Astrocyte (in vitro differentiated cells and primary cell): ENCODE measurements around the gene SPDYE6. TPM values are rescaled to one million over a fixed set of nuclear protein-coding genes. Genes with fewer than 3 reads are reported as not detected.
A peak's percentile ranks its signal among the peaks of the same experiment; 100 is the strongest.

ENCODE experiments used
- DNase-seq: peaks from one replicate; pipeline ENCODE4 v3.0.0-alpha.2; 2010; ENCODE audit warnings: low read depth
- FAIRE-seq: peaks from 2 replicates; lab custom pipeline; 2011; peaks lifted over from hg19 to GRCh38; lab: Jason Lieb, UNC
- H2AFZ ChIP-seq: 2 replicates; pipeline ENCODE4 v1.6.0; 2012; ENCODE audit warnings: low read depth, low read length, inconsistent platforms
- H3K27ac ChIP-seq: 2 replicates; pipeline ENCODE4 v1.5.1; 2011; ENCODE audit warnings: low read depth, low read length, inconsistent platforms
- H3K27me3 ChIP-seq: 2 replicates; pipeline ENCODE4 v1.6.0; 2011; ENCODE audit warnings: low read length, inconsistent platforms; ENCODE audit not compliant: insufficient read depth
- H3K36me3 ChIP-seq: 2 replicates; pipeline ENCODE4 v1.5.1; 2011; ENCODE audit warnings: low read length, inconsistent platforms; ENCODE audit not compliant: insufficient read depth
- H3K4me1 ChIP-seq: 2 replicates; pipeline ENCODE4 v1.5.1; 2011; ENCODE audit warnings: low read length, inconsistent platforms; ENCODE audit not compliant: insufficient read depth
- H3K4me2 ChIP-seq: 2 replicates; pipeline ENCODE4 v1.6.0; 2012; ENCODE audit warnings: low read length, inconsistent platforms
- H3K4me3 ChIP-seq: 2 replicates; pipeline ENCODE4 v1.5.1; 2011; ENCODE audit warnings: low read depth, mild to moderate bottlenecking, low read length, inconsistent platforms; ENCODE audit not compliant: insufficient read depth
- H3K79me2 ChIP-seq: 2 replicates; pipeline ENCODE4 v1.6.0; 2012; ENCODE audit warnings: mild to moderate bottlenecking, low read length, inconsistent platforms; ENCODE audit not compliant: insufficient read depth
- H3K9ac ChIP-seq: 2 replicates; pipeline ENCODE4 v1.6.0; 2012; ENCODE audit warnings: mild to moderate bottlenecking, low read length, inconsistent platforms
- H3K9me3 ChIP-seq: 2 replicates; pipeline ENCODE4 v1.5.1; 2012; ENCODE audit warnings: low read depth, mild to moderate bottlenecking, low read length, inconsistent platforms; ENCODE audit not compliant: insufficient read depth
- H4K20me1 ChIP-seq: 2 replicates; pipeline ENCODE4 v1.6.0; 2012; ENCODE audit warnings: low read length, inconsistent platforms; ENCODE audit not compliant: insufficient read depth
- H3K27ac Mint-ChIP-seq: one replicate; pipeline ENCODE4 v1.8.0; 2021; ENCODE audit warnings: mild to moderate bottlenecking, mixed read lengths; ENCODE audit not compliant: unreplicated experiment
- H3K27me3 Mint-ChIP-seq: one replicate; pipeline ENCODE4 v1.8.0; 2021; ENCODE audit warnings: low read depth, mixed read lengths; ENCODE audit not compliant: unreplicated experiment
- H3K36me3 Mint-ChIP-seq: one replicate; pipeline ENCODE4 v1.8.0; 2021; ENCODE audit warnings: low read depth, mixed read lengths; ENCODE audit not compliant: unreplicated experiment
- H3K4me1 Mint-ChIP-seq: one replicate; pipeline ENCODE4 v1.8.0; 2021; ENCODE audit warnings: low read depth, mixed read lengths; ENCODE audit not compliant: unreplicated experiment
- H3K4me3 Mint-ChIP-seq: one replicate; pipeline ENCODE4 v1.8.0; 2021; ENCODE audit warnings: mild to moderate bottlenecking, moderate library complexity, mixed read lengths; ENCODE audit not compliant: unreplicated experiment
- H3K9me3 Mint-ChIP-seq: one replicate; pipeline ENCODE4 v1.8.0; 2021; ENCODE audit warnings: mild to moderate bottlenecking, mixed read lengths; ENCODE audit not compliant: unreplicated experiment
- EZH2 ChIP-seq: IDR thresholded peaks from 2 replicates; pipeline ENCODE4 v1.6.1; 2012; ENCODE audit warnings: mild to moderate bottlenecking, low read length, inconsistent platforms; ENCODE audit not compliant: insufficient read depth
- total RNA-seq: library from RNA; stranded (reverse); gene quantifications from 2 replicates; pipeline ENCODE4 v1.2.1, GENCODE V29; 2021
- TF ChIP-seq, protein P1 (sequence below): IDR thresholded peaks from 2 replicates; pipeline ENCODE4 v1.5.1; 2011; ENCODE audit warnings: low read depth, mild to moderate bottlenecking, inconsistent platforms, low read length, moderate library complexity; ENCODE audit not compliant: insufficient read depth

SPDYE6 gene
- total RNA-seq, 1 donor from 2014 or later: not detected

DNA sequence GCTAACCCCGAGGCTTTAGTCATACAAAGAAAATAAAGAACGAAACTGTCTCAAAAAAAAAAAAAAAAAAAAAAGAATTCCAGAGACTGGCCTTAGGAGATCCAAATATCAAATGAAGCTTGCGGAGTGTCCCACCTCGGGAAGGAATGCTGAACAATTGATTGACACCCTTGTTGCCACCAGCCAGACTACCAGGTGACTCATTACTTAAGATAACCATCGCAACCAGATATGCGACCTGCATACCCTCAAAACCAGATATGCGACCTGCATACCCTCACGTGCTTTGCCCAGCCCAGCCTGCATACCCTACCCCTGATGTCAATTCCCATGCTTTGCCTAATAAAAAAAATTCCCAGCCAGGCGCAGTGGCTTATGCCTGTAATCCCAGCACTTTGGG, 37.2 kb upstream of the SPDYE6 start:
- H3K9ac ChIP-seq: peak overlapping the region; percentile 33
- H3K27me3 ChIP-seq: no peaks in the 10 kb centered on the region
- H3K36me3 Mint-ChIP-seq: peaks cover 7% of the 10 kb centered on the region
- H4K20me1 ChIP-seq: peaks cover 13% of the 10 kb centered on the region
- H3K4me2 ChIP-seq: peak overlapping the region; percentile 3
- H3K4me3 Mint-ChIP-seq: no peak overlapping the region
- H3K27ac Mint-ChIP-seq: peak overlapping the region; percentile 87
- TF ChIP-seq, protein P1, sequence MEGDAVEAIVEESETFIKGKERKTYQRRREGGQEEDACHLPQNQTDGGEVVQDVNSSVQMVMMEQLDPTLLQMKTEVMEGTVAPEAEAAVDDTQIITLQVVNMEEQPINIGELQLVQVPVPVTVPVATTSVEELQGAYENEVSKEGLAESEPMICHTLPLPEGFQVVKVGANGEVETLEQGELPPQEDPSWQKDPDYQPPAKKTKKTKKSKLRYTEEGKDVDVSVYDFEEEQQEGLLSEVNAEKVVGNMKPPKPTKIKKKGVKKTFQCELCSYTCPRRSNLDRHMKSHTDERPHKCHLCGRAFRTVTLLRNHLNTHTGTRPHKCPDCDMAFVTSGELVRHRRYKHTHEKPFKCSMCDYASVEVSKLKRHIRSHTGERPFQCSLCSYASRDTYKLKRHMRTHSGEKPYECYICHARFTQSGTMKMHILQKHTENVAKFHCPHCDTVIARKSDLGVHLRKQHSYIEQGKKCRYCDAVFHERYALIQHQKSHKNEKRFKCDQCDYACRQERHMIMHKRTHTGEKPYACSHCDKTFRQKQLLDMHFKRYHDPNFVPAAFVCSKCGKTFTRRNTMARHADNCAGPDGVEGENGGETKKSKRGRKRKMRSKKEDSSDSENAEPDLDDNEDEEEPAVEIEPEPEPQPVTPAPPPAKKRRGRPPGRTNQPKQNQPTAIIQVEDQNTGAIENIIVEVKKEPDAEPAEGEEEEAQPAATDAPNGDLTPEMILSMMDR: no peak
- no peak for TF ChIP-seq EZH2
- H2AFZ ChIP-seq: no peak overlapping the region
- H3K27ac ChIP-seq: peak overlapping the region; percentile 56
- peaks cover 19% of the 10 kb centered on the region for H3K4me1 ChIP-seq
- no peaks in the 10 kb centered on the region for H3K27me3 Mint-ChIP-seq
- no peaks in the 10 kb centered on the region for H3K9me3 Mint-ChIP-seq
- DNase-seq: peak; percentile 59
- FAIRE-seq: no peak
- no peak overlapping the region for H3K4me3 ChIP-seq
- peaks cover 8% of the 10 kb centered on the region for H3K36me3 ChIP-seq
- H3K9me3 ChIP-seq: no peaks in the 10 kb centered on the region
- H3K79me2 ChIP-seq: peaks cover 16% of the 10 kb centered on the region
- H3K4me1 Mint-ChIP-seq: peaks cover 18% of the 10 kb centered on the region

DNA sequence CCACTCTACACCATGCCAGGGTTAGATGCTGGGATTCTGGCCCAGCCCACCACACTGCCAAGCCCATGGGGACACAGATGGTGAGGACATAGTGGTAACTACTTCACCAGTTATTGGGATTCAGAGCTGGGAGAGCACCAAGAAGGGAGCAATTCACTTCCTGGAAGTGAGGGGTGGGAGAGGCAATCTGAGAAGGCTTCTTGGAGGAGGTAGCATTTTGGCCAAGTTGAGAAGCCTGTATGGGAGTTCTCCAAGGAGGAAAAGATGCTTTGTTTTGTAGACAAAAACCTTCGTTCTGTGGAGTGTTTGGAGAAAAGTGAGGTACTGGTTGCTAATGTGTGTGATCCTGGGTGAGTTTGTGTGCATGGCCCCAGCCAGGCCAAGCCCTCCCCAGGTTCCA, 36.1 kb upstream of the SPDYE6 start:
- H3K27me3 Mint-ChIP-seq: no peaks in the 10 kb centered on the region
- Histone ChIP-seq H3K4me3 (no peak overlapping the region), H4K20me1 (peaks cover 13% of the 10 kb centered on the region), H3K79me2 (peaks cover 7% of the 10 kb centered on the region), H3K4me2 (no peak overlapping the region), H3K27me3 (no peaks in the 10 kb centered on the region), H3K36me3 (peaks cover 8% of the 10 kb centered on the region), H3K4me1 (peaks cover 18% of the 10 kb centered on the region), H2AFZ (no peak overlapping the region), H3K9ac (no peak overlapping the region), H3K9me3 (no peaks in the 10 kb centered on the region), H3K27ac (no peak overlapping the region)
- FAIRE-seq (no peak), DNase-seq (no peak)
- H3K4me3 Mint-ChIP-seq: no peak overlapping the region
- H3K4me1 Mint-ChIP-seq: peaks cover 16% of the 10 kb centered on the region
- H3K36me3 Mint-ChIP-seq: peaks cover 7% of the 10 kb centered on the region
- no peak overlapping the region for H3K27ac Mint-ChIP-seq
- TF ChIP-seq, protein P1: no peak
- TF ChIP-seq EZH2: no peak
- no peaks in the 10 kb centered on the region for H3K9me3 Mint-ChIP-seq

DNA sequence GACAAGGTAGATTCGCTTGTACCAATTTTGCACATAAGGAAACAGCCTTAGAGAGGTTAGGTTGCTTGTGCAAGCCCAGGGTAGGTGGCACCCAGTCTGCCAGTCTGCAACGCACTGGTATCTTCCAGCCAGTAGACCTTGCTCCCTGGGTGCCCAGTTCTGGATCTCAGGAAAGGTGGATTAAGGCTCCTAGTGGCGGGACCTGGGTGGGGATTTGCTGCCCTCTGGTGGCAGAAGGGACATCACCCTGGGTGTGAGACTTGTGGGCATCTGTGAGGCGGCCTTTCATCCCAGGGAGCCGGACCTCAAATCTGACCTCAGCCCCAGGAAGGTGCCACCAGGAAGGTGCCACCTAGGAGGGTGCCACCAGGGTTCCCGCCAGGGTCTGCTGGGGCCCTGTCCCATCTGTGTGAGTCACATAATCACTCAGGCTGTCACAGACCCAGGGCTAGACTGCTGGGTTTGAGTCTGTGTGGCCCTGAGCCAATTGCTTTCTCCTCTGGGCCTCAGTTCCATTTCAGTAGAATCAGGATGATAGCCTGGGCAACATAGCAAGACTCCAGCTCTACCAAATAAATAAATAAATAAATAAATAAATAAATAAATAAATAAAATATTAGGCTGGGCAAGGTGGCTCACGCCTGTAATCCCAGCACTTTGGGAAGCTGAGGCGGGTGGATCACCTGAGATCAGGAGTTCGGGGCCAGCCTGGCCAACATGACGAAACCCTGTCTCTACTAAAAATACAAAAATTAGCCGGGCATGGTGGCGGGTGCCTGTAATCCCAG, 34.6 kb upstream of the SPDYE6 start:
- Mint-ChIP-seq H3K9me3 (no peaks in the 10 kb centered on the region), H3K4me1 (peaks cover 11% of the 10 kb centered on the region), H3K27ac (no peak overlapping the region), H3K27me3 (no peaks in the 10 kb centered on the region), H3K36me3 (peaks cover 11% of the 10 kb centered on the region), H3K4me3 (no peak overlapping the region)
- TF ChIP-seq, protein P1: peak; percentile 68
- TF ChIP-seq EZH2: no peak
- H3K4me3 ChIP-seq: no peak overlapping the region
- no peak overlapping the region for H3K27ac ChIP-seq
- FAIRE-seq (no peak), DNase-seq (peak; percentile 27)
- H3K4me1 ChIP-seq: peaks cover 12% of the 10 kb centered on the region
- no peak overlapping the region for H2AFZ ChIP-seq
- no peaks in the 10 kb centered on the region for H3K79me2 ChIP-seq
- H3K9me3 ChIP-seq: no peaks in the 10 kb centered on the region
- H3K4me2 ChIP-seq: no peak overlapping the region
- peaks cover 8% of the 10 kb centered on the region for H3K36me3 ChIP-seq
- no peaks in the 10 kb centered on the region for H3K27me3 ChIP-seq
- no peak overlapping the region for H3K9ac ChIP-seq
- H4K20me1 ChIP-seq: peaks cover 18% of the 10 kb centered on the region
